CD4-positive, alpha-beta T cell treated with Interleukin-6 for 4 hours (primary cell): ENCODE results near the gene ACRV1.
"Not testable (repeated sequence)": the region's sequence is repeated elsewhere in the genome, so short reads cannot be mapped to it uniquely, and the experiment has no call there.

Source experiments
- DNase-seq: peaks from one replicate; pipeline ENCODE4 v3.0.0-alpha.2; 2020; ENCODE audit warnings: mixed read lengths

The ACRV1 gene

GRCh38 chr11:125680747-125681146, at the start of gene ACRV1:
Gene ACRV1, minus strand, starts transcription at chr11:125680847. Its CDS starts 67 bp downstream, at chr11:125680780.
- no peak for DNase-seq

- no peak for DNase-seq
These were observed 48.3 kb upstream of the ACRV1 start for GRCh38 chr11:125728969-125729368.

GRCh38 chr11:125724125-125724524, 43.5 kb upstream of the ACRV1 start:
- no peak for DNase-seq

- DNase-seq: no peak
These were observed 40.1 kb upstream of the ACRV1 start for GRCh38 chr11:125720781-125721180.

- DNase-seq: not testable (repeated sequence)
These were observed 24.0 kb upstream of the ACRV1 start for GRCh38 chr11:125704686-125705085.

GRCh38 chr11:125701858-125702621, 21.4 kb upstream of the ACRV1 start:
- no peak for DNase-seq

- no peak for DNase-seq
These were observed 20.5 kb upstream of the ACRV1 start for GRCh38 chr11:125701018-125701610.

- no peak for DNase-seq
These were observed 14.3 kb upstream of the ACRV1 start for GRCh38 chr11:125694951-125695350.

- no peak for DNase-seq
These were observed 12.2 kb upstream of the ACRV1 start for GRCh38 chr11:125692887-125693286.

- DNase-seq: no peak
These were observed 9.4 kb upstream of the ACRV1 start for GRCh38 chr11:125690006-125690405.

- no peak for DNase-seq
These were observed 8.7 kb upstream of the ACRV1 start for GRCh38 chr11:125689274-125689859.

GRCh38 chr11:125688632-125689031, 8.0 kb upstream of the ACRV1 start:
- no peak for DNase-seq

GRCh38 chr11:125688066-125688465, 7.4 kb upstream of the ACRV1 start:
- DNase-seq: no peak

GRCh38 chr11:125685228-125685627, 4.6 kb upstream of the ACRV1 start:
- DNase-seq: no peak

- no peak for DNase-seq
These were observed 810 bp downstream of the ACRV1 start for GRCh38 chr11:125679837-125680236.

- DNase-seq: no peak
These were observed 1.2 kb downstream of the ACRV1 start for GRCh38 chr11:125679397-125679796.

GRCh38 chr11:125675196-125675595, 5.5 kb downstream of the ACRV1 start:
- DNase-seq: no peak

- no peak for DNase-seq
These were observed 6.4 kb downstream of the ACRV1 start for GRCh38 chr11:125674210-125674609.

GRCh38 chr11:125671561-125671960, 9.1 kb downstream of the ACRV1 start:
- no peak for DNase-seq

- DNase-seq: no peak
These were observed 10.5 kb downstream of the ACRV1 start for GRCh38 chr11:125670172-125670571.

GRCh38 chr11:125667151-125667550, 13.5 kb downstream of the ACRV1 start:
- DNase-seq: no peak

GRCh38 chr11:125663910-125664309, 16.7 kb downstream of the ACRV1 start:
- DNase-seq: no peak

- no peak for DNase-seq
These were observed 18.0 kb downstream of the ACRV1 start for GRCh38 chr11:125662689-125663088.

GRCh38 chr11:125649465-125650166, 31.0 kb downstream of the ACRV1 start:
- DNase-seq: no peak
